ENCODE data around the gene PRDM13.

PRDM13 gene

DNA sequence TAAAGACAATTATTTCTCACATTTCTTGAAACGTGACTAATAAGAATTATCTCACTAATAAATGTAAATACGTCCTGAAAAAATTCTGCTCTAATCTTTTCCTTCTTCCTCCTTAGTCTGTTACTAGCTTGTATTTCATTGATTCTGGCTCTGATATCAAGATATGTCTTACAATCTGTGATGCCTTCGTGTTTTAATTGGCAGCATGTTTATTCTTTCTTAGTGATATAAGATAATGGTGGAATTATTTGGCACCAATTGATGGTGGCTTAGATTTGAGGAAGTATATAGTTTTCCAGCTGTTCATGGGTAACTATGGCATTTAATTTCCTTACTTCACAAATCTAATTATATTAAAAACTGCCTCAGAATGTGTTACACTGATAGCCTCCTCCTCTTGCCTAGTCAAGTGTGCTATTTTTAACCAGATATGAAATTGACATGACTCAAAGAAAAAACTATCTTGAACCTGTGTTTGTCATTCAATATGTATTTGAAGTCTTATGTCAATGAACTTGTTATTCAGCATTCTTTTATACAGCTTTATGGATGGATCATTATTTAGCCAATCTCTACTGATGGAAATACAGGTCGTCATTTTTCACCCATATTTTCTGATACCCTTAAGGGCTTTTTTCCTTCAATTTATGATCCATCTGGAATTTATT, 43.4 kb upstream of the PRDM13 start:
- Histone ChIP-seq H2AFZ (ENCODE audit: low read length) (no peak overlapping the region), H3K27me3 (replicated peaks; ENCODE audit: insufficient read depth, low read length) (no peaks in the 10 kb centered on the region), H3K36me3 (replicated peaks; ENCODE audit: insufficient read depth, low read length) (peaks cover 8% of the 10 kb centered on the region; the same call in 1 of the 2 replicates), H3K9me3 (replicated peaks; ENCODE audit: insufficient read depth, low read length) (no peaks in the 10 kb centered on the region), H3F3A (ENCODE audit: insufficient read depth, low read length) (peaks cover 2% of the 10 kb centered on the region), H3K79me2 (ENCODE audit: low read length) (peaks cover 78% of the 10 kb centered on the region), H4K20me1 (ENCODE audit: insufficient read depth, low read length) (peaks cover 3% of the 10 kb centered on the region), H3K9me2 (replicated peaks; ENCODE audit: insufficient read depth, low read length) (no peaks in the 10 kb centered on the region), H3K4me1 (ENCODE audit: low read length) (peaks cover 6% of the 10 kb centered on the region; the same call in 1 of the 2 replicates), H3K27ac (ENCODE audit: low read length) (no peak overlapping the region), H3K9ac (ENCODE audit: low read length) (no peak overlapping the region), H3K4me3 (ENCODE audit: low read length) (no peak overlapping the region), H3K4me2 (ENCODE audit: low read depth, low read length) (no peak overlapping the region)
- TF ChIP-seq EZH2phosphoT487 (IDR thresholded peaks at IDR 0.05; ENCODE audit: low read length) (no peak), EZH2 (optimal IDR thresholded peaks at IDR 0.05; ENCODE audit: low read depth, low read length) (no peak)
- TF ChIP-seq, protein P1, sequence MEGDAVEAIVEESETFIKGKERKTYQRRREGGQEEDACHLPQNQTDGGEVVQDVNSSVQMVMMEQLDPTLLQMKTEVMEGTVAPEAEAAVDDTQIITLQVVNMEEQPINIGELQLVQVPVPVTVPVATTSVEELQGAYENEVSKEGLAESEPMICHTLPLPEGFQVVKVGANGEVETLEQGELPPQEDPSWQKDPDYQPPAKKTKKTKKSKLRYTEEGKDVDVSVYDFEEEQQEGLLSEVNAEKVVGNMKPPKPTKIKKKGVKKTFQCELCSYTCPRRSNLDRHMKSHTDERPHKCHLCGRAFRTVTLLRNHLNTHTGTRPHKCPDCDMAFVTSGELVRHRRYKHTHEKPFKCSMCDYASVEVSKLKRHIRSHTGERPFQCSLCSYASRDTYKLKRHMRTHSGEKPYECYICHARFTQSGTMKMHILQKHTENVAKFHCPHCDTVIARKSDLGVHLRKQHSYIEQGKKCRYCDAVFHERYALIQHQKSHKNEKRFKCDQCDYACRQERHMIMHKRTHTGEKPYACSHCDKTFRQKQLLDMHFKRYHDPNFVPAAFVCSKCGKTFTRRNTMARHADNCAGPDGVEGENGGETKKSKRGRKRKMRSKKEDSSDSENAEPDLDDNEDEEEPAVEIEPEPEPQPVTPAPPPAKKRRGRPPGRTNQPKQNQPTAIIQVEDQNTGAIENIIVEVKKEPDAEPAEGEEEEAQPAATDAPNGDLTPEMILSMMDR (IDR thresholded peaks at IDR 0.05; ENCODE audit: low read length), result no peak
- DNase-seq, result no peak

DNA sequence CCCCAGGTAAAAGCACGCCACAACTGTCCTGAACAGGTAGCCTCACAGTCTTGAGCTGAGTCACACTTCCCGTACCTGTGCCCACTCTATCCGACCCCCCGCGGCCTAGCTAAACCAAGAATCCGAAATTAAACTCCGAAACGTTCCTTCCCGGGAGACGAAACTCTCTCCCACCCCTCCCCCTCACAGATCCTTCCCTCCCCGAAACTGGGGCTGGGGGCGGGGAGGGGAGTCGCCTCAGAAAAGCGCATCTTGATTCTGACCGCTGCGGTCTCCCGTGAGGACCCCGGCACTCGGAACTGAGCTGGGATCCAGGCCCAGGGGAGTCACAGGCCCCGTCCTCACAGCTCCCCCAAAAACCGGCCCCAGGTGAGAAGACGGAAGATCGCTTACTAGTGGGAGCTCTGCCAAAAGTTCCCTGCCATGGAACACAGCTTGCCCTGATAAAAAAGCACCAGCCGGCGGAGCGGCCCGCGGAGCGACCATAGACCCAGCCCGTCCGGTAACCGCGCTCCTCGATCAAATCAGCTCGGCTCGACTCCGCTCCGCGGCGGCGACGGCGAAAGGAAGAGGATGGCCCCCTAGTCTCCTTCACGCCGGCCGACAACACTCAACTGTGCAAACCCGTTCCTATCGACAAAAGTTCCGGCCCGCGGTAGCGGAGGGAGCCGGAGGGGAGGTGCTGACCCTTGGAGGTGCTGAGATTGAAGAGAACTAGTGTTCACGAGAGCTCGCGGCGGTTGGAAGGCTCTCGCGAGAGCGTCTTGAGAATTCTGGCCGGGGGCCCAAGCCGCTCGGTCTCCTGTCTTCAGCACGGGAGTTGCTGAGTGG, 38.3 kb upstream of the PRDM13 start, which contains the start of gene CCNC:
TSS of gene CCNC (minus strand) at position 558 of the 831 bp plus-strand sequence. CDS start at position 425, 133 bp downstream.
- Histone ChIP-seq H3K4me3 (ENCODE audit: low read length) (peak within 1 kb of the TSS; percentile 95), H3K9ac (ENCODE audit: low read length) (peak within 1 kb of the TSS; percentile 96), H3K4me2 (ENCODE audit: low read depth, low read length) (peak within 1 kb of the TSS; percentile 88), H3K79me2 (ENCODE audit: low read length) (peaks cover 51% of the 10 kb centered on the region), H4K20me1 (ENCODE audit: insufficient read depth, low read length) (peaks cover 3% of the 10 kb centered on the region), H3K27me3 (replicated peaks; ENCODE audit: insufficient read depth, low read length) (no peaks in the 10 kb centered on the region), H3K36me3 (replicated peaks; ENCODE audit: insufficient read depth, low read length) (no peaks in the 10 kb centered on the region), H3K9me2 (replicated peaks; ENCODE audit: insufficient read depth, low read length) (no peaks in the 10 kb centered on the region), H3F3A (ENCODE audit: insufficient read depth, low read length) (peaks cover 4% of the 10 kb centered on the region), H3K27ac (ENCODE audit: low read length) (peak within 1 kb of the TSS; percentile 79; the same call in 1 of the 2 replicates), H3K9me3 (replicated peaks; ENCODE audit: insufficient read depth, low read length) (no peaks in the 10 kb centered on the region), H3K4me1 (ENCODE audit: low read length) (peaks cover 6% of the 10 kb centered on the region; the same call in 1 of the 2 replicates), H2AFZ (ENCODE audit: low read length) (peak within 1 kb of the TSS; percentile 61)
- TF ChIP-seq EZH2 (optimal IDR thresholded peaks at IDR 0.05; ENCODE audit: low read depth, low read length) (no peak), EZH2phosphoT487 (IDR thresholded peaks at IDR 0.05; ENCODE audit: low read length) (no peak)
- TF ChIP-seq, protein P1 (IDR thresholded peaks at IDR 0.05; ENCODE audit: low read length), result no peak
- peak; percentile 94 for DNase-seq

DNA sequence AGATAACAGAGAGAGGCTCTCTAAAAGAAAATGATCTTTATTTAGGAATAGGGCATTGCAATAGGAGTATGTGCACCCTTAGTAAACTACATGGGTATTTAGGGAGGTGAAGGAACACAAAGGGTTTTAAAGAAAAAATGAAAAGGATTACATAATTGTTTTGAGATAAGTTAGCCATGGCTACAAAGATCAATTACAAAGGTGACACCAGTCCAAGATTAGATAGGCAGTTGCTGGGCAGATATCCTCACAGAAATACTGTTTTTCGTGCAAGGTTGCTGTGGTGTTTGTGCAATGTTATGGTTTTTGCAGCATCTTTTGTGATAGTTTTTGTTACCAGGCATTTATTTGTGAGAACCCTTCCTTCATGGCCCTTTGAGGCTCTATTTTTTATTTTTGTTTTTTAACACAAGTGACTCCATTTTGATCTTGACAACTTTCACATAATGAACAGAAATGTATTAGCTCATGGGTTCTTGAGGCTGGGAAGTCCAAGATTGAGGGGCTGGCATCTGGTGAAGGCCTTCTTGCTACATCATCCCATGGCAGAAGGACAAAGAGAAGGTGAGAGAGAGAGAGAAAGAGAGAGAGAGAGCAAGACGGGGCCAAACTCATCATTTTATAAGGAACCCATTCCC, 32.5 kb upstream of the PRDM13 start:
- Histone ChIP-seq H3K79me2 (ENCODE audit: low read length) (no peaks in the 10 kb centered on the region), H3F3A (ENCODE audit: insufficient read depth, low read length) (no peaks in the 10 kb centered on the region), H4K20me1 (ENCODE audit: insufficient read depth, low read length) (no peaks in the 10 kb centered on the region), H3K4me1 (ENCODE audit: low read length) (no peaks in the 10 kb centered on the region), H3K9ac (ENCODE audit: low read length) (no peak overlapping the region), H3K4me2 (ENCODE audit: low read depth, low read length) (no peak overlapping the region), H3K9me3 (replicated peaks; ENCODE audit: insufficient read depth, low read length) (no peaks in the 10 kb centered on the region), H3K9me2 (replicated peaks; ENCODE audit: insufficient read depth, low read length) (no peaks in the 10 kb centered on the region), H3K27me3 (replicated peaks; ENCODE audit: insufficient read depth, low read length) (no peaks in the 10 kb centered on the region), H3K4me3 (ENCODE audit: low read length) (no peak overlapping the region), H2AFZ (ENCODE audit: low read length) (no peak overlapping the region), H3K36me3 (replicated peaks; ENCODE audit: insufficient read depth, low read length) (no peaks in the 10 kb centered on the region), H3K27ac (ENCODE audit: low read length) (no peak overlapping the region)
- TF ChIP-seq, protein P1 (IDR thresholded peaks at IDR 0.05; ENCODE audit: low read length), result no peak
- TF ChIP-seq EZH2phosphoT487 (IDR thresholded peaks at IDR 0.05; ENCODE audit: low read length) (no peak), EZH2 (optimal IDR thresholded peaks at IDR 0.05; ENCODE audit: low read depth, low read length) (no peak)
- DNase-seq, result no peak

Measured in MM.1S (cell line).